Choroid plexus epithelial cell (primary cell): Measurements from ENCODE around the gene MESD.

Source experiments
- DNase-seq: peaks from one replicate; pipeline ENCODE4 v3.0.0-alpha.2; 2010; ENCODE audit warnings: low read depth
- H3K4me3 ChIP-seq: 2 replicates; pipeline ENCODE4 v1.5.1; 2011; ENCODE audit warnings: low read depth, mild to moderate bottlenecking, control low read depth, low read length, moderate library complexity
- CTCF ChIP-seq: conservative IDR thresholded peaks from 2 replicates; pipeline ENCODE4 v1.5.1; 2011; ENCODE audit warnings: low read depth, mild to moderate bottlenecking, control low read depth, inconsistent platforms, low read length, moderate library complexity

Gene MESD

GRCh38 chr15:80911821-80912220, 77.8 kb downstream of the MESD start:
- DNase-seq, result no peak
- TF ChIP-seq CTCF, result no peak
- no peak overlapping the region for H3K4me3 ChIP-seq

DNA sequence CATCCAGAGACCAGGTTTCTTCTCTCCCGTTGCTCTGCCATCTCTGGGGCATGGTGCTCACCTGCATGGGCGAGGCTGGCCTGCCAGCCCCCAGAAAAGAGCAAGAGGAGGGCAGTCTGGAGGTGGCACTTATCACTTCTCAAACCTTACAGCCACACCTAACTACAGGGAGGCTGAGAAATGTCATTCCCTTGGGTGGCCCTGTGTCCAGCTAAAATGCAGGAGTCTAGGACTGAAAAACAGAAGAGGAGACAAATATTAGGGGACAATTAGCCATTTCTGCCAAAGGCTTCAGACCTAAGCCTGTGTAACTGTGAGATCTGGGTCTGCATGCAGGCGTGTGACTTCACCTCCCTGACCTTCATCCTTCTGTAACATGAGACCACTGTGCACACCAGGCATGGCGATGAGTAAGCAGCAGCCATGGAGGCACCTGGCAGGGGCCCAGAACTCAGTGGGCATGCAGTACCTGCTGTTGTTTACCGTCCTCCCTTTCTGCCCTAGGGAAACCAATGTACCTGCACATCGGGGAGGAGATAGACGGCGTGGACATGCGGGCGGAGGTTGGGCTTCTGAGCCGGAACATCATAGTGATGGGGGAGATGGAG, 83.4 kb downstream of the MESD start:
- peak; percentile 65 for DNase-seq
- no peak for TF ChIP-seq CTCF
- H3K4me3 ChIP-seq, result no peak overlapping the region

DNA sequence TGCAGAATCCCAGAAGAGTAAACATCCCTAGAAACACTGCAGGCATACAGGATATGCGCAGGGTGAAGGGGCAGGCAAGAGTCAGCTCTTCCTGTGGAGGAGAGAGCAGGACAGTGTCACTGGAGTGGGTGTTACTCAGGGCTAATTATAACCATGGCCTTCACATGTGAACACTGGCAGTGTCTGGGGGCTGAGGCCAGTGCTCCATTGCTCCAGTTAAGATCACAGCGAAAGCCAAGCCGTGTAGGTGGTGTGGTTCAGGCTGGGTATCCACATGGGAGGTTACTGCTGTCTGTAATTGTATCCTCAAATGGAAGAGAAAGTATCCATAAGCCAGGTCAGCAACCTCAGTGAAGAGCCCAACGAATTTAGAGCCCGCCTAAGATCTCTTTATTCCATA, 84.6 kb downstream of the MESD start:
- no peak overlapping the region for H3K4me3 ChIP-seq
- peak; percentile 62 for DNase-seq
- TF ChIP-seq CTCF, result no peak

- H3K4me3 ChIP-seq, result no peak overlapping the region
- no peak for DNase-seq
- TF ChIP-seq CTCF, result no peak
Measured at GRCh38 chr15:80902298-80902801, 87.3 kb downstream of the MESD start.

- TF ChIP-seq CTCF, result no peak
Measured at GRCh38 chr15:80898040-80898439, 91.6 kb downstream of the MESD start.

More at GRCh38 chr15:80898040-80898439, 91.6 kb downstream of the MESD start:
- H3K4me3 ChIP-seq, result no peak overlapping the region
- DNase-seq, result peak; percentile 33
